H1 (cell line): Measurements from ENCODE around the gene TNF. TPM values are rescaled to one million over a fixed set of nuclear protein-coding genes. Genes with fewer than 3 reads are reported as not detected.

Experiments used
- CTCF ChIA-PET: fragments of 300-600 bp; sonication (Branson Sonifier 250); formaldehyde crosslinking; loops from one replicate; lab custom pipeline; 2021; ENCODE audit not compliant: partially characterized antibody; lab: Charles Lee
- POLR2A ChIA-PET: fragments of 300-600 bp; sonication (Branson Sonifier 250); formaldehyde crosslinking; loops from one replicate; lab custom pipeline; 2021; ENCODE audit warnings: inconsistent platforms; ENCODE audit not compliant: partially characterized antibody; lab: Charles Lee
- DNase-seq, 2 experiments: peaks; one replicate each; pipeline versions ENCODE4 v3.0.0 to v3.0.0-alpha.2; 2010 to 2022; ENCODE audit warnings: low spot score in 2 of 2, low read depth in 1 of 2, mixed read lengths in 1 of 2
- FAIRE-seq: peaks from 2 replicates; lab custom pipeline; 2011; peaks lifted over from hg19 to GRCh38; lab: Jason Lieb, UNC
- H2AFZ ChIP-seq: 2 replicates; pipeline ENCODE4 v1.8.1; 2012; ENCODE audit warnings: low read length, inconsistent platforms
- H2AK5ac ChIP-seq: 2 replicates; pipeline ENCODE4 v1.6.1; 2013; ENCODE audit warnings: low read depth, low read length
- H2BK120ac ChIP-seq: replicated peaks from 2 replicates; pipeline ENCODE3; 2013; ENCODE audit warnings: low read depth, low read length, inconsistent platforms
- H2BK12ac ChIP-seq: 2 replicates; pipeline ENCODE4 v1.6.1; 2013; ENCODE audit warnings: low read depth, low read length
- H2BK15ac ChIP-seq: 2 replicates; pipeline ENCODE4 v1.6.1; 2013; ENCODE audit warnings: low read length
- H2BK20ac ChIP-seq: 2 replicates; pipeline ENCODE4 v1.6.1; 2013; ENCODE audit warnings: low read length
- H2BK5ac ChIP-seq: 2 replicates; pipeline ENCODE4 v1.6.1; 2013; ENCODE audit warnings: low read depth, low read length
- H3K14ac ChIP-seq: 2 replicates; pipeline ENCODE4 v1.6.1; 2013; ENCODE audit warnings: inconsistent platforms; ENCODE audit not compliant: insufficient read length
- H3K18ac ChIP-seq: 2 replicates; pipeline ENCODE4 v1.6.1; 2013; ENCODE audit warnings: low read length; ENCODE audit errors: extremely low read depth
- H3K23ac ChIP-seq: 2 replicates; pipeline ENCODE4 v1.6.1; 2013; ENCODE audit warnings: inconsistent platforms; ENCODE audit not compliant: insufficient read length
- H3K23me2 ChIP-seq: 2 replicates; pipeline ENCODE4 v1.6.1; 2013; ENCODE audit warnings: low read depth, low read length
- H3K27ac ChIP-seq: 2 replicates; pipeline ENCODE4 v1.6.1; 2011; ENCODE audit warnings: low read depth, low read length, inconsistent platforms
- H3K27me3 ChIP-seq, 4 experiments: replicated peaks in 1 of 4; 1 replicate in 1 of 4; 2 replicates in 3 of 4; pipeline versions ENCODE4 v1.6.1 to v1.8.1; 2011 to 2013; ENCODE audit warnings: low read length in 3 of 4, mild to moderate bottlenecking in 3 of 4, inconsistent platforms in 2 of 4, mixed read lengths in 2 of 4, moderate library complexity in 1 of 4; ENCODE audit not compliant: control insufficient read depth in 3 of 4, insufficient read depth in 3 of 4; ENCODE audit errors: extremely low read depth in 1 of 4
- H3K36me3 ChIP-seq, 4 experiments: 2 replicates each; pipeline versions ENCODE4 v1.6.1 to v1.8.1; 2011 to 2013; ENCODE audit warnings: mild to moderate bottlenecking in 4 of 4, low read length in 3 of 4, moderate library complexity in 2 of 4, control low read depth in 1 of 4, inconsistent platforms in 1 of 4; ENCODE audit not compliant: insufficient read depth in 4 of 4, control insufficient read depth in 2 of 4
- H3K4ac ChIP-seq: replicated peaks from 2 replicates; pipeline ENCODE3; 2013; ENCODE audit warnings: low read length, low read depth, mixed read lengths, inconsistent platforms; ENCODE audit not compliant: insufficient read length
- H3K4me1 ChIP-seq, 4 experiments: replicated peaks in 1 of 4; 1 replicate in 1 of 4; 2 replicates in 3 of 4; pipeline versions ENCODE4 v1.6.1 to v1.8.1; 2011 to 2013; ENCODE audit warnings: low read length in 3 of 4, inconsistent platforms in 2 of 4, mixed read lengths in 1 of 4; ENCODE audit not compliant: insufficient read depth in 4 of 4, control insufficient read depth in 3 of 4
- H3K4me2 ChIP-seq, 2 experiments: 2 replicates each; pipeline versions ENCODE4 v1.6.1 to v1.8.1; 2011 to 2013; ENCODE audit warnings: low read depth in 2 of 2, low read length in 2 of 2, control low read depth in 1 of 2, inconsistent platforms in 1 of 2, mild to moderate bottlenecking in 1 of 2; ENCODE audit not compliant: insufficient read depth in 1 of 2
- H3K4me3 ChIP-seq, 4 experiments: fragments of 200-600, 300-600 bp in 1 of 4; sonication (generic), shearing (Covaris generic), sonication (Bioruptor Twin) in 1 of 4; 2 replicates each; pipeline versions ENCODE4 v1.5.1 to v1.8.1; 2011 to 2016; ENCODE audit warnings: low read length in 4 of 4, low read depth in 3 of 4, control low read depth in 2 of 4, inconsistent platforms in 2 of 4, mild to moderate bottlenecking in 2 of 4, mixed read lengths in 1 of 4, moderate library complexity in 1 of 4; ENCODE audit not compliant: insufficient read depth in 2 of 4; ENCODE audit errors: extremely low read depth in 1 of 4
- H3K56ac ChIP-seq: replicated peaks from 2 replicates; pipeline ENCODE3; 2013; ENCODE audit warnings: low read depth, mild to moderate bottlenecking, mixed read lengths, low read length, inconsistent platforms; ENCODE audit not compliant: insufficient read length
- H3K79me1 ChIP-seq: 2 replicates; pipeline ENCODE4 v1.6.1; 2013; ENCODE audit warnings: low read depth, low read length, control low read depth
- H3K79me2 ChIP-seq, 2 experiments: 2 replicates each; pipeline versions ENCODE4 v1.6.1 to v1.8.1; 2012 to 2013; ENCODE audit warnings: low read length in 2 of 2, mild to moderate bottlenecking in 2 of 2, inconsistent platforms in 1 of 2; ENCODE audit not compliant: insufficient read depth in 2 of 2, control insufficient read depth in 1 of 2
- H3K9ac ChIP-seq, 4 experiments: replicated peaks in 1 of 4; 1 replicate in 1 of 4; 2 replicates in 3 of 4; pipeline versions ENCODE4 v1.6.1 to v1.8.1; 2011 to 2013; ENCODE audit warnings: low read depth in 3 of 4, low read length in 3 of 4, control low read depth in 2 of 4, mild to moderate bottlenecking in 2 of 4, moderate library complexity in 2 of 4, inconsistent platforms in 1 of 4; ENCODE audit errors: extremely low read depth in 1 of 4
- H3K9me3 ChIP-seq, 2 experiments: 2 replicates each; pipeline versions ENCODE4 v1.6.1 to v1.8.1; 2012 to 2013; ENCODE audit warnings: mild to moderate bottlenecking in 2 of 2, moderate library complexity in 2 of 2, control low read depth in 1 of 2, inconsistent platforms in 1 of 2, low read depth in 1 of 2, low read length in 1 of 2, mixed read lengths in 1 of 2; ENCODE audit not compliant: insufficient read depth in 2 of 2
- H4K20me1 ChIP-seq, 2 experiments: replicated peaks in 1 of 2; 2 replicates each; pipeline versions ENCODE3 to v1.8.1; 2011 to 2013; ENCODE audit warnings: inconsistent platforms in 2 of 2, low read length in 2 of 2, mild to moderate bottlenecking in 1 of 2; ENCODE audit not compliant: insufficient read depth in 2 of 2, control insufficient read depth in 1 of 2
- H4K5ac ChIP-seq: 2 replicates; pipeline ENCODE4 v1.6.1; 2013; ENCODE audit warnings: low read length, low read depth, mixed read lengths, inconsistent platforms; ENCODE audit not compliant: insufficient read length
- H4K8ac ChIP-seq: 2 replicates; pipeline ENCODE4 v1.8.0; 2013; ENCODE audit warnings: mild to moderate bottlenecking, moderate library complexity, low read length, inconsistent platforms; ENCODE audit not compliant: insufficient read depth; ENCODE audit errors: extremely low read depth
- H4K91ac ChIP-seq: replicated peaks from 2 replicates; pipeline ENCODE3; 2013; ENCODE audit warnings: low read length, mixed read lengths, inconsistent platforms; ENCODE audit not compliant: insufficient read length
- ATF3 ChIP-seq: IDR thresholded peaks from 2 replicates; pipeline ENCODE4 v1.6.1; 2011; ENCODE audit warnings: low read depth, mild to moderate bottlenecking, low read length; ENCODE audit not compliant: insufficient read depth
- CTBP2 ChIP-seq: IDR thresholded peaks from 2 replicates; pipeline ENCODE4 v1.7.0; 2011; ENCODE audit warnings: borderline replicate concordance, mild to moderate bottlenecking, moderate library complexity, mixed read lengths, low read length; ENCODE audit not compliant: insufficient read depth, insufficient read length
- KDM4A ChIP-seq: IDR thresholded peaks from one replicate; pipeline ENCODE4 v1.7.1; 2012; ENCODE audit warnings: low read depth, mild to moderate bottlenecking, moderate library complexity, low read length, inconsistent platforms; ENCODE audit not compliant: severe bottlenecking
- MAFK ChIP-seq: IDR thresholded peaks from 2 replicates; pipeline ENCODE4 v1.6.1; 2012; ENCODE audit warnings: low read depth, mild to moderate bottlenecking, improper control_type of control experiment, low read length
- NRF1 ChIP-seq: IDR thresholded peaks from 2 replicates; pipeline ENCODE4 v1.6.1; 2011; ENCODE audit warnings: mild to moderate bottlenecking, low read depth, low read length, improper control_type of control experiment
- RNF2 ChIP-seq: fragments of 200-900, 300-1000 bp; sonication (generic); IDR thresholded peaks from 2 replicates; pipeline ENCODE4 v1.7.1; 2016; ENCODE audit warnings: borderline replicate concordance, low read depth, mild to moderate bottlenecking, antibody characterized with exemption, low read length; ENCODE audit not compliant: poor library complexity, severe bottlenecking; ENCODE audit errors: missing control alignments
- SIX5 ChIP-seq: IDR thresholded peaks from 2 replicates; pipeline ENCODE4 v1.6.1; 2011; ENCODE audit warnings: mild to moderate bottlenecking, low read depth, low read length
- SP2 ChIP-seq: IDR thresholded peaks from 2 replicates; pipeline ENCODE4 v1.6.1; 2012; ENCODE audit warnings: mild to moderate bottlenecking, low read length, inconsistent platforms
- TAF7 ChIP-seq: optimal IDR thresholded peaks from 2 replicates; pipeline ENCODE3; 2011; ENCODE audit warnings: low read depth, mild to moderate bottlenecking, inconsistent platforms, low read length, moderate library complexity, borderline replicate concordance
- TEAD4 ChIP-seq: IDR thresholded peaks from 2 replicates; pipeline ENCODE4 v1.6.1; 2012; ENCODE audit warnings: low read depth, low read length, inconsistent platforms, mixed read lengths
- WGBS, 2 experiments: shearing (Covaris generic) in 1 of 2; methylation state at CpG; one replicate each; pipeline versions ENCODE4 v1.1.6 to v1.1.7; 2013 to 2015; ENCODE audit warnings: low lambda C conversion rate in 2 of 2, mixed read lengths in 2 of 2, inconsistent platforms in 1 of 2, low coverage in 1 of 2, missing lambda C conversion rate in 1 of 2; ENCODE audit not compliant: insufficient replicate concordance in 2 of 2, insufficient coverage in 1 of 2, insufficient read length in 1 of 2; ENCODE audit errors: extremely low coverage in 1 of 2, missing lambda C conversion rate in 1 of 2; 5-methylcytosine and 5-hydroxymethylcytosine counted together
- polyA plus RNA-seq, 7 experiments: library from polyadenylated mRNA; depleted of rRNA in 3 of 7; stranded (reverse) in 5 of 7; unstranded in 2 of 7; fragments of >200 nt in 5 of 7; fragments of 200-250 nt in 2 of 7; gene quantifications; 1 replicate in 5 of 7; 2 replicates in 1 of 7; 4 replicates in 1 of 7; pipeline versions ENCODE4 v1.2.1 to v1.2.3, GENCODE V29; 2011 to 2013; ENCODE audit warnings: missing spikeins in 2 of 7, mixed read lengths in 2 of 7
- total RNA-seq: library from RNA; stranded (reverse); fragmentation: NEBNext Ultra II Directional; extraction: Animal tissue kit (Norgen Biotek cat#: 25700); gene quantifications from 2 replicates; pipeline ENCODE4 v1.2.1, GENCODE V29; 2021

TNF gene
- total and polyA plus RNA-seq, 2 of the 8 experiments (the other 6 are each of a cell fraction or from before 2014, with no cell fraction given), result not detected

- Histone ChIP-seq H2BK12ac (no peak overlapping the region), H3K56ac (no peak overlapping the region), H3K23ac (no peak overlapping the region), H3K14ac (no peak overlapping the region), H4K91ac (peak overlapping the region; percentile 67), H2AK5ac (no peak overlapping the region), H3K23me2 (peaks cover 2% of the 10 kb centered on the region; the same call in 1 of the 2 replicates), H2BK120ac (no peak overlapping the region), H3K4ac (no peak overlapping the region), H3K9me3 (no peaks in the 10 kb centered on the region), H3K4me3 (peak overlapping the region; percentile 33 to 70 (median 51); a peak in 6 of 8 replicates), H2BK20ac (no peak overlapping the region; the same call in 1 of the 2 replicates), H3K9ac (peak overlapping the region in 2 of 4 experiments; percentile 27 to 46; a peak in 3 of 7 replicates), H3K79me2 (peaks cover 0 to 15% of the 10 kb centered on the region in 2 experiments; a peak in 1 of 4 replicates), H4K5ac (no peak overlapping the region), H3K27me3 (no peaks in the 10 kb centered on the region), H2BK15ac (no peak overlapping the region), H2BK5ac (no peak overlapping the region), H3K4me1 (peaks cover 0 to 8% (median 5%) of the 10 kb centered on the region in 4 experiments; a peak in 5 of 7 replicates), H4K8ac (peak overlapping the region; percentile 83), H3K27ac (no peak overlapping the region; the same call in 1 of the 2 replicates), H4K20me1 (no peaks in the 10 kb centered on the region), H2AFZ (no peak overlapping the region), H3K18ac (no peak overlapping the region), H3K36me3 (peaks cover 0 to 4% (median 3%) of the 10 kb centered on the region in 4 experiments; a peak in 4 of 8 replicates), H3K4me2 (peak overlapping the region; percentile 32 to 84), H3K79me1 (no peaks in the 10 kb centered on the region; the same call in 1 of the 2 replicates)
- 88 to 100% methylated on average over 1 to 24 of the region's 24 CpGs for WGBS, 2 experiments
- CTCF ChIA-PET, result interaction anchor here (0.6 to 24.7 kb wide), 8 partner anchors 17 to 96 kb away, joined by 3 to 613 read pairs (median 6); partner anchors contain the start of genes LST1, LTB, NCR3 and TNF
- POLR2A ChIA-PET, result interaction anchor here (0.6 to 18.4 kb wide), 25 partner anchors 7 to 1222 kb away, joined by 3 to 428 read pairs (median 4); partner anchors contain the start of genes BAG6, C6orf47, GPANK1 and LST1
- no peak for FAIRE-seq
- DNase-seq, result no peak
- TF ChIP-seq RNF2 (no peak), NRF1 (no peak), ATF3 (no peak), CTBP2 (no peak), SIX5 (no peak), TEAD4 (no peak), KDM4A (no peak), MAFK (no peak), TAF7 (no peak), SP2 (no peak)
Observed at GRCh38 chr6:31547727-31548543, 27.4 kb upstream of the TNF start.
